ENCODE measurements around the gene EXOC6B. TPM values are rescaled to one million over a fixed set of nuclear protein-coding genes. Genes with fewer than 3 reads are reported as not detected.

Gene EXOC6B
- total RNA-seq, 2 donors from 2014 or later, result 51.3 to 68.9 TPM

GRCh38 chr2:72723769-72724370, 102.0 kb downstream of the EXOC6B start:
- peak overlapping the region; percentile 39 for H3K4me3 ChIP-seq (ENCODE audit: low read length)
- H3K27me3 ChIP-seq (ENCODE audit: control insufficient read depth, insufficient read depth, low read length, poor library complexity, severe bottlenecking), result no peaks in the 10 kb centered on the region
- Mint-ChIP-seq H3K4me1 (peaks cover 36% of the 10 kb centered on the region), H3K27ac (peak overlapping the region; percentile 72), H3K4me3 (peak overlapping the region; percentile 4), H3K9me3 (no peaks in the 10 kb centered on the region), H3K27me3 (ENCODE audit: insufficient read depth) (no peaks in the 10 kb centered on the region), H3K36me3 (ENCODE audit: low read depth) (no peaks in the 10 kb centered on the region)
- WGBS, 2 experiments (ENCODE audit: insufficient coverage in 1 of 2, insufficient read length in 1 of 2), result 77 to 88% methylated on average over 2 of the region's 3 CpGs
- H3K27ac ChIP-seq (ENCODE audit: low read depth, low read length), result no peak overlapping the region
- H3K9me3 ChIP-seq (ENCODE audit: control insufficient read depth, low read length), result no peaks in the 10 kb centered on the region
- H3K36me3 ChIP-seq (ENCODE audit: control insufficient read depth, insufficient read depth, low read length), result peaks cover 4% of the 10 kb centered on the region
- H3K4me1 ChIP-seq (ENCODE audit: control insufficient read depth, insufficient read depth, low read length), result peaks cover 3% of the 10 kb centered on the region
- no peak for TF ChIP-seq CTCF (conservative IDR thresholded peaks at IDR 0.05)
- no peak overlapping the region for H3K9ac ChIP-seq (ENCODE audit: extremely low read depth, low read length, poor library complexity, severe bottlenecking)
- DNase-seq, result no peak

- Mint-ChIP-seq H3K27me3 (ENCODE audit: insufficient read depth) (no peaks in the 10 kb centered on the region), H3K27ac (no peak overlapping the region), H3K9me3 (no peaks in the 10 kb centered on the region), H3K36me3 (ENCODE audit: low read depth) (peaks cover 5% of the 10 kb centered on the region), H3K4me3 (no peak overlapping the region), H3K4me1 (peaks cover 39% of the 10 kb centered on the region)
- Histone ChIP-seq H3K27ac (ENCODE audit: low read depth, low read length) (no peak overlapping the region), H3K9me3 (ENCODE audit: control insufficient read depth, low read length) (no peaks in the 10 kb centered on the region), H3K36me3 (ENCODE audit: control insufficient read depth, insufficient read depth, low read length) (peaks cover 7% of the 10 kb centered on the region), H3K4me3 (ENCODE audit: low read length) (no peak overlapping the region), H3K9ac (ENCODE audit: extremely low read depth, low read length, poor library complexity, severe bottlenecking) (no peak overlapping the region), H3K4me1 (ENCODE audit: control insufficient read depth, insufficient read depth, low read length) (peaks cover 3% of the 10 kb centered on the region), H3K27me3 (ENCODE audit: control insufficient read depth, insufficient read depth, low read length, poor library complexity, severe bottlenecking) (no peaks in the 10 kb centered on the region)
- DNase-seq, result no peak
- 83 to 92% methylated on average over 2 to 3 of the region's 3 CpGs for WGBS, 2 experiments (ENCODE audit: insufficient coverage in 1 of 2, insufficient read length in 1 of 2)
- TF ChIP-seq CTCF (conservative IDR thresholded peaks at IDR 0.05), result no peak
Measured at GRCh38 chr2:72722492-72723070, 103.3 kb downstream of the EXOC6B start.

GRCh38 chr2:72719416-72719815, 106.4 kb downstream of the EXOC6B start:
- Mint-ChIP-seq H3K4me3 (no peak overlapping the region), H3K27me3 (ENCODE audit: insufficient read depth) (no peaks in the 10 kb centered on the region), H3K36me3 (ENCODE audit: low read depth) (peaks cover 10% of the 10 kb centered on the region), H3K27ac (peak overlapping the region; percentile 86), H3K9me3 (no peaks in the 10 kb centered on the region), H3K4me1 (peaks cover 33% of the 10 kb centered on the region)
- H3K9ac ChIP-seq (ENCODE audit: extremely low read depth, low read length, poor library complexity, severe bottlenecking), result no peak overlapping the region
- TF ChIP-seq CTCF (conservative IDR thresholded peaks at IDR 0.05), result no peak
- no peaks in the 10 kb centered on the region for H3K27me3 ChIP-seq (ENCODE audit: control insufficient read depth, insufficient read depth, low read length, poor library complexity, severe bottlenecking)
- no peak overlapping the region for H3K4me3 ChIP-seq (ENCODE audit: low read length)
- H3K27ac ChIP-seq (ENCODE audit: low read depth, low read length), result no peak overlapping the region
- WGBS, 2 experiments (ENCODE audit: insufficient coverage in 1 of 2, insufficient read length in 1 of 2), result 29 to 60% methylated on average over 3 to 4 of the region's 4 CpGs
- peaks cover 27% of the 10 kb centered on the region for H3K36me3 ChIP-seq (ENCODE audit: control insufficient read depth, insufficient read depth, low read length)
- DNase-seq, result peak; percentile 72
- H3K9me3 ChIP-seq (ENCODE audit: control insufficient read depth, low read length), result no peaks in the 10 kb centered on the region
- peaks cover 3% of the 10 kb centered on the region for H3K4me1 ChIP-seq (ENCODE audit: control insufficient read depth, insufficient read depth, low read length)
